ENCODE data around the gene RYK. TPM values are rescaled to one million over a fixed set of nuclear protein-coding genes. Genes with fewer than 3 reads are reported as not detected.
A peak's percentile ranks its signal among the peaks of the same experiment; 100 is the strongest.
"Not testable (repeated sequence)": the region's sequence is repeated elsewhere in the genome, so short reads cannot be mapped to it uniquely, and the experiment has no call there.

Gene RYK
- total RNA-seq, 1 donor from 2014 or later, result 59.2 TPM

DNA sequence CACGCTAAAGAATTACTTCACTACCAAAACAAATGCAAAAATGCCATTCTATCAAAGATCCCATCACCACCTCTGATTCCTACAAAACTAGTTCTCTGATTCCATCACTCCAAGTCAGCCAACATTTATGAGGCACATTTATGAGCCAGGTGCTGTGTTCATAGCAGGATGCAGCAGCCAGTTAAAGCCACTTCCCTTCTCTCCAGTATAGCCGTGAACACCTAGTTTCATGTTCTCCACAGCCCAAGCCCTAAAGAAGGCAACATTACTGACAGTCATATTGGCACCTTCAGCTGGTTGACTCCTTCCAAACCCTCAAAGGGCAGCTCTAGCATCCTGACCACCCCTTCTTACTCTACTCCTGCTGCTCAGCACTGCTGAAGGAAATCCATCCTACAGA, 36.4 kb downstream of the RYK start:
- no peak overlapping the region for H3K27ac Mint-ChIP-seq
- DNase-seq (ENCODE audit: extremely low spot score, unreplicated experiment), result no peak
- no peaks in the 10 kb centered on the region for H3K27me3 Mint-ChIP-seq
- H3K9me3 Mint-ChIP-seq, result no peaks in the 10 kb centered on the region
- peaks cover 10% of the 10 kb centered on the region for H3K4me1 Mint-ChIP-seq (ENCODE audit: unreplicated experiment)
- H3K4me3 Mint-ChIP-seq, result no peak overlapping the region
- peaks cover 23% of the 10 kb centered on the region for H3K36me3 Mint-ChIP-seq
- TF ChIP-seq, protein P1, sequence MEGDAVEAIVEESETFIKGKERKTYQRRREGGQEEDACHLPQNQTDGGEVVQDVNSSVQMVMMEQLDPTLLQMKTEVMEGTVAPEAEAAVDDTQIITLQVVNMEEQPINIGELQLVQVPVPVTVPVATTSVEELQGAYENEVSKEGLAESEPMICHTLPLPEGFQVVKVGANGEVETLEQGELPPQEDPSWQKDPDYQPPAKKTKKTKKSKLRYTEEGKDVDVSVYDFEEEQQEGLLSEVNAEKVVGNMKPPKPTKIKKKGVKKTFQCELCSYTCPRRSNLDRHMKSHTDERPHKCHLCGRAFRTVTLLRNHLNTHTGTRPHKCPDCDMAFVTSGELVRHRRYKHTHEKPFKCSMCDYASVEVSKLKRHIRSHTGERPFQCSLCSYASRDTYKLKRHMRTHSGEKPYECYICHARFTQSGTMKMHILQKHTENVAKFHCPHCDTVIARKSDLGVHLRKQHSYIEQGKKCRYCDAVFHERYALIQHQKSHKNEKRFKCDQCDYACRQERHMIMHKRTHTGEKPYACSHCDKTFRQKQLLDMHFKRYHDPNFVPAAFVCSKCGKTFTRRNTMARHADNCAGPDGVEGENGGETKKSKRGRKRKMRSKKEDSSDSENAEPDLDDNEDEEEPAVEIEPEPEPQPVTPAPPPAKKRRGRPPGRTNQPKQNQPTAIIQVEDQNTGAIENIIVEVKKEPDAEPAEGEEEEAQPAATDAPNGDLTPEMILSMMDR (conservative IDR thresholded peaks at IDR 0.05), result no peak

DNA sequence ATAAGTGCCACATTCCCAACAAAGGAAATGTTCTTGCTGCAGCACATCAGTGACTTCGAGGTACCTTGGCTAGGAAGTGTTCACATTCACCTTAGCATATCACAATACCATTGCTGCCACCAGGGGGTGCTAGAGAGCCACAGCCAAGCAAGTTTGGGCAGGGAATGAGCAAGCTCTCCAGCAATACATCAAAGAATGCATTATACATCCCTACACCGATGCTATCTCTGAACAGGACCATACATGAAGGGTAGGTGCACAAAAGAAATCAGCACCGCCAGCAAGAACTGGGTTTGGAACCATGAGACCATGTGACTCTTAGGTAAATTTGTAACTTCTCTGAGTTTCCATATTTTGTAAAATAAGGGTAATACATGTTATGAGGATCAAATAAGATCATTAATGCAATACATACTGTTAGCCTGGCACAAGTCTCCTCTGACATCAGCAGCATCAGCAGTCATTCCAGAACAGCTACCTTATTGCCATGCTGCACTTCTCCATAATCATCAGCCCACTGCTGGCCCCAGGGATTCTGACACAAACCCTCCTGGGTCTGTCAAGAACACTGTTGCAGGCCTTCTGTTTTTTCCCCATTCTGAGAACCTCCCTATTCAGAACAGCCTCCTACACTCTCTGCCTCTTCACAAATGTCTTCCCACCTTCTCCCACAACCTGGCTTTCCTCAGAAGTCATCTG, 37.5 kb downstream of the RYK start:
- Mint-ChIP-seq H3K9me3 (no peaks in the 10 kb centered on the region), H3K4me3 (no peak overlapping the region), H3K36me3 (peaks cover 23% of the 10 kb centered on the region), H3K4me1 (ENCODE audit: unreplicated experiment) (peaks cover 10% of the 10 kb centered on the region), H3K27me3 (no peaks in the 10 kb centered on the region), H3K27ac (no peak overlapping the region)
- TF ChIP-seq, protein P1 (conservative IDR thresholded peaks at IDR 0.05), result peak; percentile 98
- DNase-seq (ENCODE audit: extremely low spot score, unreplicated experiment), result peak; percentile 87

DNA sequence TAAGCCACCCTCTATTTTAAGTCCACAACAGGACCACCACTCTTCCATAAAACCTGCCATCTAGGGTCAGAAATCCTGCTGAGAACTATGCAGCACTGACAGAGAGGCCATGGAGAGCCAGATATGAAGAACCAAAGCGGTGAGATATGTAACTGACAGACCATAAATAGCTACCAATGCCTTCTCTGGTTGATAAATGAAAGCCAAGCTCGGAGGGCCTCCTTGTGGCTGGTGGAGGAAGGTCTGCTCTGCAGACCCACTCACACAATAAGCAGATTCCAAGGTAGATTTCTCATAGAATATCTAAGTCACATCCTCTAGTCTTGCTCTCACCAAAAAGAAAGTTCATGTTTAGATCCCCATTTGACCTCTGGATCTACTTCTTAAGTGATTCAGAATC, 38.9 kb downstream of the RYK start:
- DNase-seq (ENCODE audit: extremely low spot score, unreplicated experiment), result no peak
- TF ChIP-seq, protein P1 (conservative IDR thresholded peaks at IDR 0.05), result peak; percentile 80
- no peak overlapping the region for H3K27ac Mint-ChIP-seq
- H3K36me3 Mint-ChIP-seq, result peaks cover 23% of the 10 kb centered on the region
- no peak overlapping the region for H3K4me3 Mint-ChIP-seq
- H3K9me3 Mint-ChIP-seq, result no peaks in the 10 kb centered on the region
- H3K4me1 Mint-ChIP-seq (ENCODE audit: unreplicated experiment), result peaks cover 10% of the 10 kb centered on the region
- H3K27me3 Mint-ChIP-seq, result no peaks in the 10 kb centered on the region

DNA sequence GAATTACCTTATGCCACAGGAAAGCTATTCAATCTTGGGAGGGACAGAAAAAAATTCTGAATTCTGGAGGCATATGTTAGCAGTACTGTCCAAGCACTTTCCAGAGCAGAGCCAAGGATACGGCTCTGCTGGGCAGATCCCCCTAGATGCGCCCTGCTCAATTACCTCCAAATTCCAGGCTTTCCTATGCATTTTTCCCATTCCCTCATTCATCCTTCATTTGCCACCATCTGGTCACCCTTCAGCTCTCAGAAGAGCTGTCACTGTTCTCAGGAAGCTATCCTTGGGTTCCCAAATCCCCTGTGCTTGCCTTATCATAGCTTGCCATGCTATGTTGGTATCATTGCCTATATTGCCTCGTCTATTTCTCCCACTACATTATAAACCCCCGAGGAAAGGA, 45.2 kb downstream of the RYK start:
- TF ChIP-seq, protein P1 (conservative IDR thresholded peaks at IDR 0.05), result no peak
- no peaks in the 10 kb centered on the region for H3K4me1 Mint-ChIP-seq (ENCODE audit: unreplicated experiment)
- no peaks in the 10 kb centered on the region for H3K27me3 Mint-ChIP-seq
- H3K36me3 Mint-ChIP-seq, result peaks cover 22% of the 10 kb centered on the region
- no peak for DNase-seq (ENCODE audit: extremely low spot score, unreplicated experiment)
- no peak overlapping the region for H3K27ac Mint-ChIP-seq
- no peak overlapping the region for H3K4me3 Mint-ChIP-seq
- H3K9me3 Mint-ChIP-seq, result no peaks in the 10 kb centered on the region

DNA sequence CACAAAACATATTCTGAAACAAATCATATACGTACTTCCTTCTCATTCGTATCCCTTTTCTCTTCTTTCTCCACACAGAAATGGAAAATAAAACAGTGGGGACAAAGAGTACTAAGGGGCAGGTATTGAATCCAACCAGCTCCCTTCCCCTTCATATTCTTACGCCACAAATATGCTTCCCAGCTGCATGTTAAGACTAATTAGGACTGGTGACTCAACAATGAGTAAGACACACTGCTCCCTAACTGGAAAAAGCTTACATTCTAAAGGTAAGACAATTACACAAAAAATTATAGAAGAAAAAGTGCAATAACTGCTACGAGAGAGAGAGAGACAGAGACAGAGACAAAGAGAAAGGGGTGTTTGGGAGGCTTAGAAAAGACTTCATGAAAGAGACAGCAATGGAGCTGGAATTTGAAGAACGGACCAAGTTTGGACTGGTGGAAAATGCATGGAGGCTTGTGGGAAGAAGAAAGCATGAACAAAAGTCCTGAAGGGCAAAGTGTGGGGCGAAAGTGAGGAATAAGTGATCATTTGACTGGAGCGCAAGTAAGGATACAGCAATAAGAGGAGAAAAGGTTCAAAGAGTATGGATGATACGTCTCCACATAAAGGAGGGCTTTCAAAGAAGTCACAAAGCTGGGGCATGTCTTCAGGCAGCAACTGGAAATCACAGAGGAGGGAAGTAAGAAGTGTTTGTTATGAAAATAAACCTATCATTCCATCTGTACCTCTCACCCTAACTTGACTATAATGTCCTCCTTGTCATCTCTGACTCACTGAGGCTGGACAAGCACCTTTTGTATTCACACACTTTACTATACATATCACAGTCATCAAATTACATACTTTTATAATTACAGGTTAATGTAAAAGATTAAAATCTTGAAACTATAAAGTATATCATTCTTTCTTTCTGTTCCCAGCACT, 49.2 kb downstream of the RYK start:
- Mint-ChIP-seq H3K4me3 (no peak overlapping the region), H3K27ac (no peak overlapping the region), H3K9me3 (no peaks in the 10 kb centered on the region), H3K4me1 (ENCODE audit: unreplicated experiment) (no peaks in the 10 kb centered on the region), H3K27me3 (no peaks in the 10 kb centered on the region), H3K36me3 (peaks cover 30% of the 10 kb centered on the region)
- DNase-seq (ENCODE audit: extremely low spot score, unreplicated experiment), result no peak
- TF ChIP-seq, protein P1 (conservative IDR thresholded peaks at IDR 0.05), result no peak

DNA sequence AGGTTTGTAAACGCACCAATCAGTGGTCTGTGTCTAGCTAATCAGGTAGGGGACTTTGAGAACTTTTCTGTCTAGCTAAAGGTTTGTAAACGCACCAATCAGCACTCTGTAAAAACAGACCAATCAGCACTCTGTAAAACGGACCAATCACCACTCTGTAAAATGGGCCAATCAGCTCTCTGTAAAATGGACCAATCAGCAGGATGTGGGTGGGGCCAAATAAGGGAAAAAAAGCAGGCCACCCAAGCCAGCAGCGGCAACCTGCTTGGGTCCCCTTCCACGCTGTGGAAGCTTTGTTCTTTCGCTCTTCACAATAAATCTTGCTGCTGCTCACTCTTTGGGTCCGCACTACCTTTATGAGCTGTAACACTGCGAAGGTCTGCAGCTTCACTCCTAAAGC, 50.8 kb downstream of the RYK start:
- H3K27ac Mint-ChIP-seq; H3K9me3 Mint-ChIP-seq; H3K4me1 Mint-ChIP-seq (ENCODE audit: unreplicated experiment); H3K4me3 Mint-ChIP-seq; DNase-seq (ENCODE audit: extremely low spot score, unreplicated experiment); H3K27me3 Mint-ChIP-seq: not testable (repeated sequence)
- H3K36me3 Mint-ChIP-seq, result peaks cover 33% of the 10 kb centered on the region
